ENCODE results near the gene CXCL3. TPM values are rescaled to one million over a fixed set of nuclear protein-coding genes. Genes with fewer than 3 reads are reported as not detected.

CXCL3 gene
- total RNA-seq, 1 experiment from 2014 or later: 1.9 TPM

DNA sequence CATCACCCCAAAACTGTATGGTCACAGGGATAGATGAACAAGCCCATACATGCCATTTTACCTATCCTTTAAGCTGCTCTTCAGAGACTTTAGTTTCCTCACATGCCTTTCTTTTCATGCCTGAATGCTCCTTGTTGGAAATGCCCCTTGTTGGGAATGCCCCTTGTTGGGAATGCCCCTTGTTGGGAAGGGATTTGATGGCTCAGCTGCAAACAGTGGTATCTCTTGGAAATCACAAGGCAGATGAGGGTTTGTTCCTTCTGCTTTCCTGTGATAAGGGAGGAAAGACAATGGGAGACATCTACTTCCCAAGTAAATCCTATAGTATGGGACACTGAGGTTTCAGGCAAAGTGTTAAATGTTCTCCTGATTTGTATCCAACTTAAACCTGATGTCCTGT lies 49.0 kb upstream of the CXCL3 start (continued):
- TF ChIP-seq, protein P1, sequence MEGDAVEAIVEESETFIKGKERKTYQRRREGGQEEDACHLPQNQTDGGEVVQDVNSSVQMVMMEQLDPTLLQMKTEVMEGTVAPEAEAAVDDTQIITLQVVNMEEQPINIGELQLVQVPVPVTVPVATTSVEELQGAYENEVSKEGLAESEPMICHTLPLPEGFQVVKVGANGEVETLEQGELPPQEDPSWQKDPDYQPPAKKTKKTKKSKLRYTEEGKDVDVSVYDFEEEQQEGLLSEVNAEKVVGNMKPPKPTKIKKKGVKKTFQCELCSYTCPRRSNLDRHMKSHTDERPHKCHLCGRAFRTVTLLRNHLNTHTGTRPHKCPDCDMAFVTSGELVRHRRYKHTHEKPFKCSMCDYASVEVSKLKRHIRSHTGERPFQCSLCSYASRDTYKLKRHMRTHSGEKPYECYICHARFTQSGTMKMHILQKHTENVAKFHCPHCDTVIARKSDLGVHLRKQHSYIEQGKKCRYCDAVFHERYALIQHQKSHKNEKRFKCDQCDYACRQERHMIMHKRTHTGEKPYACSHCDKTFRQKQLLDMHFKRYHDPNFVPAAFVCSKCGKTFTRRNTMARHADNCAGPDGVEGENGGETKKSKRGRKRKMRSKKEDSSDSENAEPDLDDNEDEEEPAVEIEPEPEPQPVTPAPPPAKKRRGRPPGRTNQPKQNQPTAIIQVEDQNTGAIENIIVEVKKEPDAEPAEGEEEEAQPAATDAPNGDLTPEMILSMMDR (IDR thresholded peaks at IDR 0.05 in 2 of 3, conservative IDR thresholded peaks at IDR 0.05 in 1 of 3; ENCODE audit: borderline replicate concordance in 1 of 3, insufficient read depth in 1 of 3, low read depth in 2 of 3, low read length in 2 of 3): no peak
- no peak for TF ChIP-seq EZH2 (IDR thresholded peaks at IDR 0.05)

DNA sequence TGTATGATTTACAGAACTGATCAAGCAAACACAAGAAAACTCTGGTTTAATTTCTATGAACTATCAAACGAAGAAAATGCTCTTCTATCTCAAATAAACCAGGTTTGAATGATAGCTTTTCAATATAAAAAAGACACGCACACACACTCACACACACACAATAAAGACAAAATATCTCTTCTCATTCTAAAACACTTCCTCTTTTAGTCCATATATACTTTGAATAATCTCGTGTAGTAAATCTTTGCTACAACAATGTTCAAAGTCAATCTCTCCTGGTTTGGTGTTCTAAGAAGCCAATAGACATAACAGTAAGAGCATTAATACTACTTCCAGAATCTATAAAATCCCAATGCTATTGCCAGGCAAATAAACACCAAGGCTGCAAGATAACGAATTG lies 47.2 kb upstream of the CXCL3 start:
- POLR2A ChIA-PET: no interaction called here
- TF ChIP-seq POLR2AphosphoS5 (IDR thresholded peaks at IDR 0.05; ENCODE audit: low read depth, low read length): no peak
- TF ChIP-seq, protein P2, sequence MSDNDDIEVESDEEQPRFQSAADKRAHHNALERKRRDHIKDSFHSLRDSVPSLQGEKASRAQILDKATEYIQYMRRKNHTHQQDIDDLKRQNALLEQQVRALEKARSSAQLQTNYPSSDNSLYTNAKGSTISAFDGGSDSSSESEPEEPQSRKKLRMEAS (IDR thresholded peaks at IDR 0.05): no peak
- TF ChIP-seq, protein P3, sequence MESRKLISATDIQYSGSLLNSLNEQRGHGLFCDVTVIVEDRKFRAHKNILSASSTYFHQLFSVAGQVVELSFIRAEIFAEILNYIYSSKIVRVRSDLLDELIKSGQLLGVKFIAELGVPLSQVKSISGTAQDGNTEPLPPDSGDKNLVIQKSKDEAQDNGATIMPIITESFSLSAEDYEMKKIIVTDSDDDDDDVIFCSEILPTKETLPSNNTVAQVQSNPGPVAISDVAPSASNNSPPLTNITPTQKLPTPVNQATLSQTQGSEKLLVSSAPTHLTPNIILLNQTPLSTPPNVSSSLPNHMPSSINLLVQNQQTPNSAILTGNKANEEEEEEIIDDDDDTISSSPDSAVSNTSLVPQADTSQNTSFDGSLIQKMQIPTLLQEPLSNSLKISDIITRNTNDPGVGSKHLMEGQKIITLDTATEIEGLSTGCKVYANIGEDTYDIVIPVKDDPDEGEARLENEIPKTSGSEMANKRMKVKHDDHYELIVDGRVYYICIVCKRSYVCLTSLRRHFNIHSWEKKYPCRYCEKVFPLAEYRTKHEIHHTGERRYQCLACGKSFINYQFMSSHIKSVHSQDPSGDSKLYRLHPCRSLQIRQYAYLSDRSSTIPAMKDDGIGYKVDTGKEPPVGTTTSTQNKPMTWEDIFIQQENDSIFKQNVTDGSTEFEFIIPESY (IDR thresholded peaks at IDR 0.05; ENCODE audit: extremely low read depth, insufficient replicate concordance, low read length): no peak
- TF ChIP-seq ZFX (IDR thresholded peaks at IDR 0.05): no peak
- TF ChIP-seq POLR2A (IDR thresholded peaks at IDR 0.05; ENCODE audit: borderline replicate concordance, extremely low read depth, insufficient read depth, insufficient read length): no peak
- no peak for TF ChIP-seq SRF (IDR thresholded peaks at IDR 0.05; ENCODE audit: low read depth)
- TF ChIP-seq YY1 (IDR thresholded peaks at IDR 0.05; ENCODE audit: extremely low read depth, insufficient replicate concordance, low read depth, low read length): no peak
- no peak for TF ChIP-seq CBX3 (IDR thresholded peaks at IDR 0.05; ENCODE audit: low read depth)
- TF ChIP-seq, protein P4, sequence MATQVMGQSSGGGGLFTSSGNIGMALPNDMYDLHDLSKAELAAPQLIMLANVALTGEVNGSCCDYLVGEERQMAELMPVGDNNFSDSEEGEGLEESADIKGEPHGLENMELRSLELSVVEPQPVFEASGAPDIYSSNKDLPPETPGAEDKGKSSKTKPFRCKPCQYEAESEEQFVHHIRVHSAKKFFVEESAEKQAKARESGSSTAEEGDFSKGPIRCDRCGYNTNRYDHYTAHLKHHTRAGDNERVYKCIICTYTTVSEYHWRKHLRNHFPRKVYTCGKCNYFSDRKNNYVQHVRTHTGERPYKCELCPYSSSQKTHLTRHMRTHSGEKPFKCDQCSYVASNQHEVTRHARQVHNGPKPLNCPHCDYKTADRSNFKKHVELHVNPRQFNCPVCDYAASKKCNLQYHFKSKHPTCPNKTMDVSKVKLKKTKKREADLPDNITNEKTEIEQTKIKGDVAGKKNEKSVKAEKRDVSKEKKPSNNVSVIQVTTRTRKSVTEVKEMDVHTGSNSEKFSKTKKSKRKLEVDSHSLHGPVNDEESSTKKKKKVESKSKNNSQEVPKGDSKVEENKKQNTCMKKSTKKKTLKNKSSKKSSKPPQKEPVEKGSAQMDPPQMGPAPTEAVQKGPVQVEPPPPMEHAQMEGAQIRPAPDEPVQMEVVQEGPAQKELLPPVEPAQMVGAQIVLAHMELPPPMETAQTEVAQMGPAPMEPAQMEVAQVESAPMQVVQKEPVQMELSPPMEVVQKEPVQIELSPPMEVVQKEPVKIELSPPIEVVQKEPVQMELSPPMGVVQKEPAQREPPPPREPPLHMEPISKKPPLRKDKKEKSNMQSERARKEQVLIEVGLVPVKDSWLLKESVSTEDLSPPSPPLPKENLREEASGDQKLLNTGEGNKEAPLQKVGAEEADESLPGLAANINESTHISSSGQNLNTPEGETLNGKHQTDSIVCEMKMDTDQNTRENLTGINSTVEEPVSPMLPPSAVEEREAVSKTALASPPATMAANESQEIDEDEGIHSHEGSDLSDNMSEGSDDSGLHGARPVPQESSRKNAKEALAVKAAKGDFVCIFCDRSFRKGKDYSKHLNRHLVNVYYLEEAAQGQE (IDR thresholded peaks at IDR 0.05; ENCODE audit: low read depth): no peak
- no peak for TF ChIP-seq SIN3A (IDR thresholded peaks at IDR 0.05; ENCODE audit: low read depth)
- no peak for TF ChIP-seq FOSL1 (IDR thresholded peaks at IDR 0.05; ENCODE audit: low read depth)
- TF ChIP-seq, protein P5, sequence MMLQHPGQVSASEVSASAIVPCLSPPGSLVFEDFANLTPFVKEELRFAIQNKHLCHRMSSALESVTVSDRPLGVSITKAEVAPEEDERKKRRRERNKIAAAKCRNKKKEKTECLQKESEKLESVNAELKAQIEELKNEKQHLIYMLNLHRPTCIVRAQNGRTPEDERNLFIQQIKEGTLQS (IDR thresholded peaks at IDR 0.05): no peak
- TF ChIP-seq ELF1 (IDR thresholded peaks at IDR 0.05; ENCODE audit: borderline replicate concordance, low read depth): no peak
- TF ChIP-seq EGR1 (IDR thresholded peaks at IDR 0.05; ENCODE audit: low read depth): no peak
- CTCF ChIA-PET: no interaction called here
- H3K36me3 ChIP-seq (ENCODE audit: control insufficient read depth in 1 of 2, insufficient read depth in 2 of 2, low read length in 2 of 2): no peaks in the 10 kb centered on the region
- DNase-seq (ENCODE audit: low read depth, low spot score) (no peak), ATAC-seq (no peak)
- intact Hi-C loops (cut with micrococcal nuclease): no loop called here
- RAD21 ChIA-PET (ENCODE audit: low non-redundant PET in 1 of 2, low total read pairs in 2 of 2, uncharacterized antibody in 2 of 2, unreplicated experiment in 2 of 2): no interaction called here
- no peaks in the 10 kb centered on the region for H3K27me3 ChIP-seq (ENCODE audit: insufficient read depth, low read length)
- H3K9ac ChIP-seq (ENCODE audit: low read length): no peak overlapping the region
- H3K4me2 ChIP-seq (ENCODE audit: low read length): no peak overlapping the region
- no peaks in the 10 kb centered on the region for H3K9me3 ChIP-seq (ENCODE audit: control insufficient read depth in 1 of 2, insufficient read depth in 1 of 2, low read depth in 1 of 2, low read length in 2 of 2)
- H3K79me2 ChIP-seq (ENCODE audit: insufficient read depth, low read length): no peaks in the 10 kb centered on the region
- no peaks in the 10 kb centered on the region for H3K9me2 ChIP-seq (ENCODE audit: insufficient read depth)
- BruUV-seq (replicated peaks): no TSS peak
- H3K27ac ChIP-seq (ENCODE audit: low read depth, low read length): no peak overlapping the region
- H3K4me3 ChIP-seq (replicated peaks in 1 of 2; ENCODE audit: low read depth in 1 of 2, low read length in 2 of 2): no peak overlapping the region
- H2AFZ ChIP-seq (ENCODE audit: low read depth, low read length, poor library complexity, severe bottlenecking): no peak overlapping the region
- H4K20me1 ChIP-seq (ENCODE audit: insufficient read depth): no peaks in the 10 kb centered on the region
- H3K4me1 ChIP-seq (ENCODE audit: control insufficient read depth in 1 of 2, insufficient read depth in 2 of 2, low read length in 2 of 2): no peaks in the 10 kb centered on the region

All from HCT116 (cell line).